ENCODE measurements around the gene CXCL16.
"Not testable (repeated sequence)": the region's sequence is repeated elsewhere in the genome, so short reads cannot be mapped to it uniquely, and the experiment has no call there.

Gene CXCL16

DNA sequence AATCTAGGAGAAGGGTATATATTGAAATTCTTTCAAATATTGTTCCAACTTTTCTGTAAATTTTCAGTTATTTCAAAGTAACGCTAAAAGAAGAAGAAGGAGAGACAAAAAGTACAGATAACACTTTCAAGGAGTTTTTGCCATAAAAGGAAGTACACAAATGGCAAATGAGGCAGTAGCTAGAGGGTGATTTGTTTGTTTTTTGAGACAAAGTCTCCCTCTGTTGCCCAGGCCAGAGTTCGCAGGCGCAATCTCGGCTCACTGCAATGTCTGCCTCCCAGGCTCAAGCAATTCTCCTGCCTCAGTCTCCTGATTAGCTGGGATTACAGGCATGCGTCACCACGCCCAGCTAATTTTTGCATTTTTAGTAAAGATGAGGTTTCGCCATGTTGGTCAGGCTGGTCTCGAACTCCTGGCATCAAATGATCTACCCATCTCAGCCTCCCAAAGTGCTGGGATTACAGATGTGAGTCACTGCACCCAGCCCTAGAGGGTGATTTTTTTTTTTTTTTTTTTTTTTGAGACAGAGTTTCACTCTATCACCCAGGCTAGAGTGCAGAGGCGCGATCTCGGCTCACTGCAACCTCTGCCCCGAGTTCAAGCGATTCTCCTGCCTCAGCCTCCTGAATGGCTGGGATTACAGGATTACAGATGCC is 40.2 kb downstream of the CXCL16 start:
- not testable (repeated sequence) for DNase-seq (ENCODE audit: low spot score); FAIRE-seq

DNA sequence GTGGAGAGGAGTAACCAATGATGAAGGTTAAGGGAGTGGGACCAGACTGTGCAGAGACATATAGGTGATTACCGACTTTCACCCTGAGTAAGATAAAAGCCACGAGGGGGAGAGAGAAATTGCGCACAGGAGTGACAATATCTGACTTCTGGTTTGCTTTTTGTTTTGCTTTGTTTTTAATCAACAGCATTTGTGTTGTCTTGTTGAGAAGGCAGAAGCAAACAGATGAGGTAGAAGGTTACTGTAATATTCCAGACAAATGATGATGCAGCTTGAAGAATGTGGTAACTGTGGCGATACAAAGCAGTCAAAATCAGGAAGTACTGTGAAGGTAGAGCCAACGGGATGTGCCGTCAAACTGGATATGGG is 43.3 kb downstream of the CXCL16 start:
- DNase-seq (ENCODE audit: low spot score), result no peak
- FAIRE-seq, result no peak

DNA sequence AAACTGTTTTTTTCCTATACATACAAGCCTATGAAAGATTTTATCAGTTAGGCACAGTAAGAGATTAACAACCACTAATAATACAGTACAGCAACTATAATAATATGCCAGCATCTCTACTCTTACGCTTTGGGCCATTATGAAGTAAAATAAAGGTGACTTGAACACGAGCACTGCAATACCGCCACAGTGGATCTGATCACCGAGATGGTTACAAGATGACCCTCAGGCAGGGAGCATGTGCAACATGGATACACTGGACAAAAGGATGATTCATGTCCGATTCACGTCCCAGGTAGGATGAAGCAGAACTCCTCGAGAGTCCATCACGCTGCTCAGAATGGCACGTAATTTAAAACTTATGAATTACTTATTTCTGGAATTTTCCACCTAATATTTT is 46.3 kb downstream of the CXCL16 start:
- FAIRE-seq (no peak), DNase-seq (ENCODE audit: low spot score) (no peak)

DNA sequence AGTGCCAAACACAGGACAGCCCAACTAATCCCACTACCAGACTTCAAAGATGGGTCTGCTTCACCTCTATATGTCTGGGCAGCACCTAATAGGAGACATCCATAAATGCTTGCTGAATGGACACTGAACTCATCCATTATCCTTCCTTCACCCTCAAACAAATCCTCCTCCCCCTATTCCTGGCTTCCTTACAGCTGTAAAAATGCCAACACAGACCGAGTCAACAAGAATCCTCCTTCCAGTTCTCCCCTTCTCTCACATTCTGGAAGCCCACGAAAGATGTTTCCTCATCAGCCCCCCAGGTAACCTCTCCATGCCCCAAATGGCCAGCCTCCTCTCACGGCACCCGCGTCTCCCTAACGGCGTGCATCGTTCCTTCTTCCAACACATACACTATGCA is 48.0 kb downstream of the CXCL16 start:
- FAIRE-seq (no peak), DNase-seq (ENCODE audit: low spot score) (no peak)

DNA sequence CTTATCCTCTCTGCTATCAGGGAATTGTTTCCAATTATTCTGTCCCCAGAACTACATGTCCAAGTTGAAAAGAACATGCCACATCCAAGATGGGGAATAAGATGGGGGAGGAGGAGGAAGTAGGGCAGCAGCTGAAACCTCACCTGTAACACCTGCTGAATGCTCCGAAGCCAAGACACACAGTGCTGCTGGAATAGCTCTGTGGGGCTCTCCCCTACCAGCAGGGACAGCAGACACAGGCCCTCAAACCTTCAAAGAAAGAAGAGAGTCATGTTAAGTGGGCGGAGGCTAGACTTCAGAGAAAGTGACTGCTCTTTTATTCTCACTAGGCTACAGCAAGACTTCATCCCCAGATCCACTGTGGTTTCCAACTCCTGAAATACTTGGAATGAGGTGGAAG is 49.0 kb downstream of the CXCL16 start:
- DNase-seq (ENCODE audit: low spot score) (no peak), FAIRE-seq (no peak)

DNA sequence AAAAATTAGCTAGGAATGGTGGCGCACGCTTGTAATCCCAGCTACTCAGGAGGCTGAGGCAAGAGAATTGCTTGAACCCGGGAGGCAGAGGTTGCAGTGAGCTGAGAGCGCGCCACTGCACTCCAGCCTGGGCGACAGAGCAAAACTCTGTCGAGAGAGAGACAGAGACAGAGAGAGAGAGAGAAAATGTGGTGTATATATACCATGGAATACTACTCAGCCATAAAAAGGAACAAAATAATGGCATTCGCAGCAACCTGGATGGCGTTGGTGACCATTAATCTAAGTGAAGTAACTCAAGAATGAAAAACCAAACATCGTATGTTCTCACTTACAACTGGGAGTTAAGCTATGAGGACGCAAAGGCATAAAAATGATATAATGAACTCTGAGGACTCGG is 49.9 kb downstream of the CXCL16 start:
- FAIRE-seq; DNase-seq (ENCODE audit: low spot score): not testable (repeated sequence)

DNA sequence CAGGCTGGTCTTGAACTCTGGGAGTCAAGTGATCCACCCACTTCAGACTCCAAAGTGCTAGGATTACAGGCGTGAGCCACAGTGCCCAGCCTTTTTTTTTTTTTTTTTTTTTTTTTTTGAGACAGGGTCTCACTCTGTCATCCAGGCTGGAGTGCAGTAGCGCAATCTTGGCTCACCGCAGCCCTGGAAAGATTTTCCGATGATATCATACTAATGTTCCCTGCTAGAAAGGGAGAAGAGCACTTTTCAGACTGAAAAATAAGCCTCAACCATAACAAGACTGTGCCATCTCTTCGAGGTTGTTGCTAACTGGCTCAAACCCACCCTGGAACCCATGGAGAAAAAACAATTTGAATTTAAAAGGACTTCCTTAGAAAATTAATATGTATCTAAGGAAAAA is 56.0 kb downstream of the CXCL16 start:
- DNase-seq (ENCODE audit: low spot score); FAIRE-seq: not testable (repeated sequence)
